ENCODE measurements around the gene TMEM131.

Gene TMEM131

DNA sequence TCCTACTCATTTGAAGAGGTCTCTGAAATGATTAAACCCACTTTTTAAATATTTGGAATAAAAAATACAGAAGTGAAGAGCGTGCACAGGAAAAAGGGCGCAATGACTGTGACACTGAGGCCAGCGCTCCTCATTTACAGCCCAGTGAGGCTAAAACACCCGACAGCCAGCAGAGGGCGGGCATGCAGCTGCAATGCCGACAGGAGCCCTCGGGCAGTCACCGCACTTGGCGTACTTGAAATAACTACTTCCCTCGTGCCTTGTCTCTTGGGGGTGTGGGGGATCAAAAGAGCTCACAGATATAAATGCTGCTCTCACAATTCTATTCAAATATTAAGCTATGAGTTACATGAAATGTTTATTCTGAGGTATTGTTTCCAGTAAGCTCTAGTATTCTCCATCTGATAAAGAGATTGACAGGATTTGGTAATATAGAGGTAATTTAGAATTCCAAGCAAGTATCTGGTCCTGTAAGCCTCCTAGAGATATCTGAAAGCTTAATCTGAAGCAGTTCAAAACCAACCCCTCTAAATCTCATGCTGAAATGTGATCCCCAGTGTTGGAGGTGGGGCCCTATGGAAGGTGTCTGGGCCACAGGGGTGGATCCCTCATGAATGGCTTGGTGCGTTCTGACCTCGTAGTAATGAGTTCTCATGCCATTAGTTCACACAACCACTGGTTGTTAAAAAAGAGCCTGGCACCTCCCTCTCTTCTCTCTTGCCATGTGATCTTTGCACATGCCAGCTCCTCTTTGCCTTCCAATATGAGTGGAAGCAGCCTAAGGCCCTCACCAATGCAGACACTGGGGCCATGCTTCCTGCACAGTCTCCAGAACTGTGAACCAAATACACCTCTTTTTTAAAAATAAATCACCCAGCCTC lies 188.8 kb downstream of the TMEM131 start:
- peak; percentile 49 to 59 for DNase-seq (ENCODE audit: low read depth in 2 of 2)

DNA sequence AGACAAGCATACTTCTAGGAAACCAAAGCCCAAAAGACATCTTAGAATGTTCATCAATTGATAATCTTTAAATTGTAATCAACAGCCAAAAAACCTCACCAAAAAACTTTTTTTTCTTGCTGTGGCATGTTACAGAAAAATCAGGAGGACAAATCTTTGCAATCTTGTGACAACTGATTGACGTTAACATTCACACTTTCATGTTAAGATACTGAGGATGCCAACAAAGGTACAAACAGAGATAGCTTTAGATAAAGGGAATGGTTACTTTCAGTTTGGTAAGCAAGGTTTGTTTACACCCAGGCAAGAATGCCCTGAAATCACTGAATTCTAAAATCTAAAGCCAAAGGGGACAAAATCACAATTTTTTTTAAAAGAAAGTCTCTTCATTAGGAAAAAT lies 190.0 kb downstream of the TMEM131 start:
- DNase-seq (ENCODE audit: low read depth in 2 of 2): no peak

DNA sequence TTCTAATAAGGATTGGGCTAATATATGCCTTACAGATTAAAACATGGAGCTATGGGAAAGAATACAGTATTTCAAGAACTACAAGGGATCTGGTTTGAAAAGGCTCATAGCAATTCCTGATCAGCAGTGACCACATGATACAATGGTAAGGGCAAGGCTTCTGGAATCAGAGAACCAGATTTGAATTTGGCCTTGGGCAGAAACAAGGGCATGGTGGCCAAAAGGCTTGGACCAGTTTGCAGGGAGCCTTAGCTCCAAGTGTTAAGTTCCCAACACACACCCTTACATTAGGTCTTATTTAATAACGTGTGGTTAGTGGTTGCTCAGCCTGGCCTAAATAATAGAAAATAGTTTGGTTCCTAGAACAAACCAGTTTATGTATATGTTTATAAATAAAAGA lies 194.7 kb downstream of the TMEM131 start:
- DNase-seq (ENCODE audit: low read depth in 2 of 2): no peak

DNA sequence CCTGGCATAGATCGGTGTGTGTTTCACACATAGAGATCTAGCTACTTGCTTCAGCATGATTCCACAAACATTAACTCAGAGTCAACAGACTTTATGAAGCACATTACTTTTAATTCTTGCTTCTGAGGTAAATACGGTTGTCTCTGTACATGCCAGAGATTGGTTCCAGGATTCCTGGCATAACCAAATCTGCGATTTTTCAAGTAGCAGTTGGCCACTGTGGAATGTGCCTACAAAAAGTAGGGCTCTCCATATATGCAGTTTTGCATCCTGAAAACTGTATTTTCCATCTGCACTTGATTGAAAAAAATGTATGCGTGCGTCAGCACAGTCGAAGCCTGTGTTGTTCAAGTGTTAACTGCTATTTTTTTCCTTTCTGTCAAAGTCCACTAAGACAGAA lies 197.3 kb downstream of the TMEM131 start:
- DNase-seq (ENCODE audit: low read depth in 2 of 2): no peak

DNA sequence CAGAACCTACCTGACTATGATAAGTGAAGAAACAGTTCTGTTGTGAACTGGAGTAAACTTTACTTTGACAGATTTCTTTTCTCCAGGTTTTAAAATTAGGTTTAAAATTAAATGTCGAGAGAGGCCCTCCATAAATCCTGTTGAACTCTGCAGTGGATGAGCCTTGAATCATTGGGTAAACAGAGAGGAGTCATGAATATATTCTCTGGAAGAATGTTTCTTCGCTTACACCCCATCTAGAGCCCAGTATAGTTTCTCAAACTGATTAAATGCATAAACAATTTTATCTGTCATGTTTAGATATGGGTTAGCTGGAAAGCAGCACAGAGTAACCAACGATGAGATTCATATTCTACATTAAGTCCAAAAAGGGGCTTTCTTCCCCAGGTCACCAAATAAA lies 198.4 kb downstream of the TMEM131 start:
- no peak for DNase-seq (ENCODE audit: low read depth in 2 of 2)

DNA sequence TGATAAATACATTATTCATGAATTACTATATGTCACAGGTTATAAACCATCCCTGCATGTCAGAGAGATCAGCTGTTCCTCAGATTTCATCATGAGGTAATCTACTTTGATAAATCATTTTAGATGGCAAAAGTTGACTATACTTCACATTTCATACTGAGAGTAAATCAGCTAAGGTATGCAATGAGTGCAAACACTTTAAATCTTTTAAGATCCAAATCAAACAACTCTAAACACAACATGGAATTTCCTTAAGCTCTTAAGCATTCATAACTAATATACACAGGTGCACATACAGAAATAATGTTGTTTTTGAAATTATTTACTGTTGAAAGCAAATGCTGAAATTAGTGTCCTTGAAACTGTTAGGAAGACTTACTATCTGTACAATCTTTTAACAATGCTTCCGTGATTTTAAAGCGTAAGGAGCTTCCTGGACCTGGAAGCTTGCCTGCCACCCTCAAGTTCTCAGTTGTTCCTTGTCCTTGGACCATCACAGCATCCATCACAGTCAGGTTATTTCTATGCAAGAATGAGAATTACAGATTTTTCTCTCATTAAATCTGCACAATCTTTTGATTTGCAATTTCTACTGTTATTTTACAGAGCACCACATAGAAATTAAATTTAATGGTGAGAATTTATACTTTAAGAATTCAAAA lies 199.2 kb downstream of the TMEM131 start:
- DNase-seq (ENCODE audit: low read depth in 2 of 2): no peak

DNA sequence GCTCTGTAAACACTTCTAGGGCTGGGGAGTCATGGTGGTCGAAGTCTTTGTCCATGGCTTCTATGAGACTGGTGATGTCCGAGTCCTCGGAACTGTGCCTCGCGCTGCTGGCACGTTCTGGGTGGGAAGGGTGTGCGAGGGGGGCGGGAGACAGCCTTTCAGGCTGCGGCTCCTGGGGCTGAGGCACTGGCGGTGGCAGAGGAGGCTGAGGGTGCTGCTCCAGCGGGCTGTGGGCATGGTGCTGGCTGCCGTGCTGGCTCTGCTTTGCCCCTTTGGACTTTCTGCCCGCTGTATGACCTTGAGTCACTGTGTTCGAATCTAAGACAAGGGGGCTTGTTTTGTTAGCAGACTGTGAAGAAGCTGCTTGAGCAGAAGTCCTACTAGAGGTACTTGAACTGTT lies 203.3 kb downstream of the TMEM131 start:
- no peak for DNase-seq (ENCODE audit: low read depth in 2 of 2)

DNA sequence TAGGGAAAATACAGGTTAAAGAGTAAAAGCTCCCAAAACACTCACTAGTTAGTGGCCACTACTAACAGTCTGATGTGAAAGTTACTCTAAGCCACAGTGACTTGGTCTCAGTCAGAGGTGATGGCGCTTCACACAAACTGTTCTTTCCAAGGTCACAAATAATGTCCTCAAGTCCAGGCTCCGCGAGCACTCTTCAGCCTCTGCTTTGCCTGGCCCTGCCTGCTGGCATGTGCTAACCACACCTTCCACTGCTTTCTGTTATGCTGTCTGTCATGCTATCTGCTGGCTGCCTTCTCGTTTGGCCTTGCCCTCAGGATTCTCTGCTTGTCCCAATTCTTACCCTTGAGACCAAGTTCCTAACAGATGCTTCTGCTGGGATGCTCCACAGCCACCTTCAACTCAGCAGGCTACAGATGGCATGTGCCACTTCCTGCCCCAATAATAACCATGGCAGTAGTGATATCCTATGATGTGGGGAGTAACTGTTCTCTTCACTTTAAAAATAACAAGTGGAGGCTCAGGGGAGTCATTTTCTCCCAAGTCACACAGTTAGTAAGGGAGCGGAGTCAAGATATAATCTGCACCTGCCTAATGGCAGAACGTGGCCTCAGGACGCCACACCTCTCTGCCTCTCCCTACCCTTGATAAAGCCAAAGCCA lies 206.6 kb downstream of the TMEM131 start:
- no peak for DNase-seq (ENCODE audit: low read depth in 2 of 2)

DNA sequence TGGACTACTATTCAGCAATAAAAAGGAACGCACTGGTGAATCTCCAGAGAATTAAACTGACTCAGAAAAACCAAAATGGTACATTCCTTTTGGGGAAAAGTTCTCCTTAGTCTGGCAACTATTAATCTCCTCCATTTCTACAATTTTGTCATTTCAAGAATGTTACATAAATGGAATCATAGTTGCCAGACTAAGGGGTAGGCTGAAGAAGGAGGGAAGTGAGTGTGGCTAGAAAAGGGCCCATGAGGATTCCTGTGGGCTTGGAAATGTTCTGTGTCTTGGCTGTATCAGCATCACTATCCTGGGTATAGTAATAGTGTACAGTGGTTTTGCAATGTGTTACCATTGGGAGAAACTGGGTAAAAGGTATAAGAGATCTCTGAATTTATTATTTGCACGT lies 209.9 kb downstream of the TMEM131 start:
- DNase-seq (ENCODE audit: low read depth in 2 of 2): no peak

DNA sequence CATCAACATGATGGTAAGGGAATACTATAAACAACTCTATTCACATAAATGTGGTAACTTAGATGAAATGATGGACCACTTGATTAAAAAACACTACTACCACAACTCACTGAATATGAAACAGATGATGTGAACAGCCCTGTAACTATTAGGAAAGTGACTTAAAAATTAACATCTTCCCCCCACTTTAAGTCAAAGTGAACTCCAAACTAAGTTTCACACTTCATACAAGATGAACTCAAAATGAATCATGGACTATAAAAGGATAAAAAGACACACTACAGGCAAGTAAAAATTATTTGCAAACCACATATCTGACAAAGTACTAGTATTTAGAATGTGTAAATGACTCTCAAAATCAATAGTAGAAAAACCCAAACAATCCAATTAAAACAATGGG lies 210.8 kb downstream of the TMEM131 start:
- no peak for DNase-seq (ENCODE audit: low read depth in 2 of 2)

DNA sequence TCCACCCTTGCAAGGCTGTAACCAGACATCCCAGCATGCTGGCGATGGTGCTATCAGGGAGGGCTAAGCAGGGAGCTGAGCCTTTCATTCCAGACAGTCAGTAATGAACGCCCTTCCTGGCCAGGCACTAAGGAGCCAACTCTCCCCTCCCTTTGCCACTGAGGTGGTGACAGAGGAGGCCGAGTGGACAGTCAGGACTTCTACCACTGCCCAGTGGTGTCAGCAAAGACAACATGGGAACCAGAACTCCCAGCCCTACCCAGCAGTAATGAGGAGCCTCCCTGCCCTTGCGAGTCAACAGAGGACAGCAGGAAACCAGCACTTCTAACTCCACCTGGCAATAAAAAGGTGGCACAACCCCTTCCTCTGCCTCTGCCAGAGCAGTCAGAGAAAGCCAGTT lies 213.8 kb downstream of the TMEM131 start:
- no peak for DNase-seq (ENCODE audit: low read depth in 2 of 2)

DNA sequence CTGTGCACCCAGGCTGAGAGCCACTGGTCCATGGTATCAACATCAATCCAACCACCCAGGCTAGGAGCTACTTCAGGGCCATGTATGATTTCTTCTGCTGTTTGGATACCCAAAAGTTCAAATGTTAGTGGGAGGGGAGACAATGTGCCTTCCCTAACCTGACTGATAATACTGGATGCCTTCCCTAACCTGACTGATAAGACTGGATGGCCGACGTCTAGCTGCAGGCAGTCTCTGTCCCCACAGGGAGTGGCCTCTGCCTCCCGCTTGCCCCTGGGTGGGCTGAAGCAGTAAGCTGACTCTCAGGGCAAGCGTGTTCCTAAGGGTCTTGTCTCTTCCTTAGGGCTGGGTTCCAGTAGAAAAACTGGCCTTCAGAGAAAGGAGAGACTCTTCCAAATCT lies 216.6 kb downstream of the TMEM131 start:
- DNase-seq (ENCODE audit: low read depth in 2 of 2): no peak

DNA sequence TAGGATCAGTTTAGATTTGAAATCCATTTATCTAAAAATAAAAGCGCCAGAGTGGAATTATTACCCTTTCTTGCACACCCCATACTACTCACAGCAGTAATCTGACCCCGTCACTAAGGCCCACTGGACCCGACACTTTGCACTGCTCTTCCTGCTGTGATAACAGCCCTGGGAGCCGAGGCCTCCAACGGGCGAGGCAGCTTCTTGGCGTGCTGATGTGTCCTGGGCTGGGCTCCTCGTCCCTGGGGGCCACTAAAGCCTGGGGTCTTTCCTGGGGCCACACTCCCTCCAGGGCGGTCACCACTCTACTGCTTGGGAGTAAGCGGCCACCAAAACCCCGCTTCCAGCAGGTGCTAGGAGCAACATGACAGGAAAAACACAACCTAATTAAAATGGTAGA lies 220.7 kb downstream of the TMEM131 start:
- no peak for DNase-seq (ENCODE audit: low read depth in 2 of 2)

DNA sequence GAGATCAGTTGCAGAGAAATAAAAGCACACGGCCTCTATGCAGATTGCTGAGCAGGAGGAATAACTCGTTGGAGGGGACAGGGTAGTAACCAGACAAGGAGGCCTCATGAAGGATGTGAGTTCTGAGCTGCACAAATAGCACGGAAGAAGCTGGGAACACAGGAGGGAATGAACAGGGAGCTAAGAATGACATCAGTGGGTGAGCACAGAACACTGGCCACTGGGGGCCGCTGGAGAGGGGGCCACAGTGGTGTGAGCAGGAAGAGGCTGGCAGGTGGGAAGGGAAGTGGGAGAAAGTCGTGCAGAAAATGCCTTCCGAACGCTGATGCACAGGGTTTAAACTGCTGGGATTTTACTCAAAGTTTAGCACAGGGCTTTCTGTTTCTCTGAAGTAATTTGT lies 221.3 kb downstream of the TMEM131 start:
- no peak for DNase-seq (ENCODE audit: low read depth in 2 of 2)

DNA sequence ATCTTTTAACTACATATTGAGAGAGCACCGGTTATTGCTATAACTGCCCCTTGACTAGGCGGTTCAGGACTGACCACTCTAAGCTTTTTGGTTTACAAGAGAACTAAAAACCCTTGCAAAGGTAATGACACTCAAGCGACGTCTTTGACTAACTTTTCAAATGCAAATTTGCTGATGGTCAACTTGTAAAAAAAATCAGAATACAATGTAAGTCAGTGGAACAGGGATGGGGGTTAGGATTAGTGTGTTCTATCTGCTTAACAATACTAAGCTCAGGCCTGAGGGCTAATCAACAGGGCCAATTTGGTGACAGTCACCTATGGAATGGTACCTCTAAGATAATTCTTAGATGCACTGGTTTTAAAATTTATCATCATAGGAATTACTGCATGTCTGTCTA lies 225.3 kb downstream of the TMEM131 start:
- DNase-seq (ENCODE audit: low read depth in 2 of 2): no peak

DNA sequence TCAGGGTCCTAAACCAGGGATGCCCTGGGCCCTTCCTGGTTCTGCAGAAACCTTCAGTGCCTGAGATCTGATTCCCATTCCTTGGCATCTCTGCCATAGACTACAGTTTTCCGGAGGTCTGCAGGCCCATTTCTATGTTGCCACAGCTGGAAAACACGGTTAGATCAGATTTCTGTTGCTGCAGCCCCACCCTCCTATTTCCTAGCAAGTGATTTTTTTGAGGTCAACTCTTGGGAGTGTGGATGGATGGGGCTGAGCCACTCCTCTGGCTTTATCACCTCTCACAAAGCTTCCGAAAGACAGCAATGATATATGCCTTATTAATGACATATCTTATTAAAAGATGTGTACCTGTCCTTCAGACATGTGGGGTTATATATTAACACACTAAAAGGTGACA lies 226.0 kb downstream of the TMEM131 start:
- no peak for DNase-seq (ENCODE audit: low read depth in 2 of 2)

DNA sequence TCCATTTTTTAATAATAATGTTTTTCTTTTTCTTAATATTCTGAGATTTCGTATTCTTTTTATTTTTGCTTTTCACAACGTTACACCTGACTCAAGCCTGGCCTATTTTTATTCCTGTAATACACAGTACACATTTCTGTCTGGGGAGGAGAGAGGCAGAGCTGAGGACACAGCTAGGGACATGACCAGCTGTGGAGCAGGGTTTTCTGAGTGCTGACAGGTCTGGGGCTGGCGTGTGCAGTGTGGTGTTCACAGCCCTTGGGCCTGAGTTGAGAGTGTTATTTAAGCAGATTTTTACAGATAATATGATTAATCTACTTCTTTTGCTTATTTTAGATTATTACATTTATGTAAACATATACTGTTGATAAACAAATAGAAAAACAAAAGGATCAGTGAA lies 226.4 kb downstream of the TMEM131 start:
- DNase-seq (ENCODE audit: low read depth in 2 of 2): no peak

DNA sequence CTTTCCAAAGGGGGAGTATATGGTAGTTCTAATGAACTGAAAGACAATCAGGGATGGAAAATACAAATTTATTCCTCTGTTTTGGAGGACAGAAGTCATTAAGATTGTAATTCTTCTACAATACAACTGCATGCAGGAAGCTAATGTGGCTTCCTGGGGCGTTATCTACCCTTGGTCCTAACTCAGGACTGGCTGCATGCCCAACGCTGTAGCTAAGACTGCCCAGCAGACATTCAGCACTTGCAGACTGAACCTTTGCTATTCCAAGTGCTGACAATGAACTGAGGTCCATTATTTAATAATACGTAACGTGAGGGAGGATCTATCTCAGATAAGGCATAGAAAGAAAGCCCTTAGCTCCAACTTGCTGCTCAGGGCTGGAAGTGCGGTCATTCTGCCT lies 229.2 kb downstream of the TMEM131 start:
- no peak for DNase-seq (ENCODE audit: low read depth in 2 of 2)

DNA sequence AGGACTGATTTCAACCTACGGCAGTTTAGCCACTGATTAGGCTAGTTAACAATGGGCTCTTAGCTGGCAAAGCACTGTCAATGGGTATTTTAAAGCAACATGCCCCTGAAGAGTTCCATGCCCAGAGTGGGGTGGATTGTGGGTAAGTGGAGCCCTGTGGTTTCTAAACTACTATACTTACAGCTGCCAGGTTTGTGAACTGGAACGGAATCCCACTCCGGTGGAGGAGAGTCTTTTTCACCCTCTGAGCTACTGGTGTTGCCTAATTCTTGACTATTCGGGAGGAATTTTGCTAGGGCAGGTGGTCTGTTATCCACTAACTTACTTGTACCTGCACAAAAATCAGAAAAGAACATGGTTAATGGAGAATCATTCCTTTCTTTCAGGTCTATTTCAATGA lies 229.8 kb downstream of the TMEM131 start:
- no peak for DNase-seq (ENCODE audit: low read depth in 2 of 2)

DNA sequence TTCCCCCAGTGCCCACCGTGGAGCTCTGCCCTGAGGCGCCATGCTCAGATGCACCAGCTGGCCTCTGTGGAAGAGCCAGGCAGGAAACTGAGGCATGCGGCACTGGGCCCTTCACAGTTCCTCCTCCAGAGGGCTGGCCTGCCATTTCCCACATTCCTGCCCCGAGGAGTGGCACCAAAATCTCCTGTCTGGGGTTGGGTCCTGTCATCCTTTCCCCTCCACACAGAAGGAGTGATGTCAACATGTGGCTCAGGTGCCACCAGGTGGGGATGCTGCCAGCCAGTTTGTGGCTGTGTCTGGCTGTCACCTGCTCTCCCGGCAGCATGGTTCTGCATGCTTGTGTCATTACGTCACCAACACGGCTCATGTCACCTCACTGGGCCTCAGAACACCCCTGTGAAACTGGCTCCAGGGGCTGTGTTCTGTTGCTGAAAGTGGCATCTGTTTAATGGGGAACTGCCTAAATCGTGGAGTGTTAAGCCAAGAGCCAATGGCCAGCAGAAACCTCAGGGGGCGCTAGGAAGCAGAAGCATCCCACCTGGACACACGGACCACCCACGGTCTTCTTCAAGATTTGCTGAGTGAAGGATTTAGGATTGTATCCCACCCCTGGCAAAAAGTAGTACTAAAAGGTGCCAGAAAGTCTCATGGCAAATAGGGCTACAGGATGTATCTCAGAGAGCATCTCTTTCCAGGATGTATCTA lies 231.0 kb downstream of the TMEM131 start:
- DNase-seq (ENCODE audit: low read depth in 2 of 2): no peak

DNA sequence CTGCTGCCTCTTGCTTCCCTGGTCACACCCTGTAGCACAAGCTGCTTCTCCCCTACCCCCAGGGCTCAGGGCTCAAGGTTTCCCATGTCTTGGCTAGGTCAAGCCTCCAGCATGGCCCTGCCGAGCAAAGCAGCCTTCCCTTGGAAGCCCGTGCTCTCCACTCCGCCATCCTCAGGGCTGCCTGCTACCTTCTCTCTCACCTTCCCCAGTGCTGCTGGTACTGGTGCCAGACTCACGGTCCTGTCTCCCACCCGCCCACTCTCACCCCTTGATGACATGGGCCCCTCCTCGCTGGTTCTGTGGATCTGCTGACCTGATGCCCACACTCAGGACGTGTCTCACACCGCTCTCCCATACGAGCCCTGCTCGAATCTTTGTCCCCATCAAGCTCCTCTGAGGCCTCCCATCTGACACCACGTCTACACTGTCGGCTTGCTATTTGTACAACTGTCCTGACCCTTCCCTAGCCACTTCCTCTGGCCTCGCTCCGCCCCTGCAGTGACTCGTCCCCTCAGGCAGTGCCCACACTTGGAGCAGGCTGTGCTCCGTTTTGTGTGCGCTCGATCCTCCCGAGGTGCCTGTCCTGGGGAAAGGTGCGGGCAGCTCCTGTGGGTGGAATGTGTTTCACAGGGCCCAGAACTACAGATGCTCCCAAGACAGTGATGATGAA lies 232.4 kb downstream of the TMEM131 start:
- no peak for DNase-seq (ENCODE audit: low read depth in 2 of 2)

DNA sequence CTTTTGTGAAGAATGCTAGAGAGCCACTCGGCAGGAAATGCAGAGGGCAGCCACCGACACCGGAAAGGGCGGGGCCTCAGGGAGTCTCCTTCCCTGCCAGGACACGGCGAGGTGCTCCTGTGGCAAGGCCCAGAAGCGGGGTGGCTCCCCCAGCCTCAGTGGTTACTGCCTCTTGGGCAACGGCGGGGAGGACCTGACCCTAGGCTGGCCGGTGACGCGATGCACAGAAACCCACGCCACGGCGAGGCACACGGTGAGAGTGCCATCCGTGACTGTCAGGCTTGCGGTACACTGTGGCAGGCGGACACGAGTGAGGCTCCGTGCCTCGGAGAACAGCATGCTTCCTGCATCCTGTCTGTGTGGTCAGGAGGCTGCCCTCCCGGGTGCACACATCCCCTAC lies 234.6 kb downstream of the TMEM131 start:
- DNase-seq (ENCODE audit: low read depth in 2 of 2): peak; percentile 15 to 36
